ENCODE measurements around the gene TAF5L. TPM values are rescaled to one million over a fixed set of nuclear protein-coding genes. Genes with fewer than 3 reads are reported as not detected.

The TAF5L gene
- total RNA-seq, 3 donors from 2014 or later (not counting 1 experiment from before 2014, with no cell fraction given): 21.6 to 37.9 (median 32.7) TPM

DNA sequence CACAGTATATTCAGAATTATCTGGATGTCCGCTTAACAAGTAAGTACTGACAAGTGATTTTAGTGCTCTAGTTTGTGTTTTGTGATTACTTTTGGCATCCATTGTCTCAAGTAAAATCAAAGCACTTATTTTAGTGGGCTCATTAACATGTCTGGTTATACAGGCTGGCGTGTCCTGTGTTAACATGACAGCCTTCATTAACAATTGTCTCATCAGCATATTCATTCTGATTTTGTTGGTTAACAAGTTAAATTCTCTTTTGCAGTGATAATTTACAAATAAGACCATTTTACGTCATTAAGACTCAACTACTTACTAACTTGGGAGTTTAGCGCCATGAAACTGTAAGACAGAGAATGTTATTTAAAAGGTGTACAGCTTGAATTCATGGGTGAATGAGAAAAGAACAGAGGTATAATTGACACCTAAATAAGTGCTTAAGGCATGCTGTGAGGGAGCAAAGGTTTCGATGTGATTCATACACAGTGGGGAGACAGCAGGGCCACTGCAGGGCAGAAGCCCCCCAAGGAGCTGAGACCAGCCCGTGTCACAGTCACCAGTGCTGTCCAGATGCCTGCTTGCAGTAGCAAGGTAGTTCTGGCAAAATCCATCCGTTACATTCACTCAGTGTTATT lies 22.4 kb downstream of the TAF5L start:
- no peak overlapping the region for H3K27ac Mint-ChIP-seq
- H3K36me3 ChIP-seq (ENCODE audit: control insufficient read depth, insufficient read depth, low read length): peaks cover 44% of the 10 kb centered on the region
- no peak overlapping the region for H3K4me3 ChIP-seq (ENCODE audit: low read length)
- H3K9me3 ChIP-seq (ENCODE audit: control insufficient read depth, insufficient read depth, low read length): no peaks in the 10 kb centered on the region
- H3K4me3 Mint-ChIP-seq: no peak overlapping the region
- no peaks in the 10 kb centered on the region for H3K27me3 ChIP-seq (ENCODE audit: control insufficient read depth, insufficient read depth, low read length)
- DNase-seq (no peak), ATAC-seq (no peak)
- peaks cover 13% of the 10 kb centered on the region for H3K36me3 Mint-ChIP-seq
- intact Hi-C loops (cut with micrococcal nuclease): no loop called here
- WGBS (ENCODE audit: insufficient coverage): 100% methylated on average over 5 of the region's 7 CpGs
- no peaks in the 10 kb centered on the region for H3K27me3 Mint-ChIP-seq (ENCODE audit: low read depth in 2 of 2)
- TF ChIP-seq, protein P1, sequence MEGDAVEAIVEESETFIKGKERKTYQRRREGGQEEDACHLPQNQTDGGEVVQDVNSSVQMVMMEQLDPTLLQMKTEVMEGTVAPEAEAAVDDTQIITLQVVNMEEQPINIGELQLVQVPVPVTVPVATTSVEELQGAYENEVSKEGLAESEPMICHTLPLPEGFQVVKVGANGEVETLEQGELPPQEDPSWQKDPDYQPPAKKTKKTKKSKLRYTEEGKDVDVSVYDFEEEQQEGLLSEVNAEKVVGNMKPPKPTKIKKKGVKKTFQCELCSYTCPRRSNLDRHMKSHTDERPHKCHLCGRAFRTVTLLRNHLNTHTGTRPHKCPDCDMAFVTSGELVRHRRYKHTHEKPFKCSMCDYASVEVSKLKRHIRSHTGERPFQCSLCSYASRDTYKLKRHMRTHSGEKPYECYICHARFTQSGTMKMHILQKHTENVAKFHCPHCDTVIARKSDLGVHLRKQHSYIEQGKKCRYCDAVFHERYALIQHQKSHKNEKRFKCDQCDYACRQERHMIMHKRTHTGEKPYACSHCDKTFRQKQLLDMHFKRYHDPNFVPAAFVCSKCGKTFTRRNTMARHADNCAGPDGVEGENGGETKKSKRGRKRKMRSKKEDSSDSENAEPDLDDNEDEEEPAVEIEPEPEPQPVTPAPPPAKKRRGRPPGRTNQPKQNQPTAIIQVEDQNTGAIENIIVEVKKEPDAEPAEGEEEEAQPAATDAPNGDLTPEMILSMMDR (IDR thresholded peaks at IDR 0.05): no peak
- no peak overlapping the region for H3K27ac ChIP-seq (ENCODE audit: low read length)
- H3K4me1 Mint-ChIP-seq: peaks cover 0 to 19% of the 10 kb centered on the region in 2 donors
- H3K9me3 Mint-ChIP-seq: no peaks in the 10 kb centered on the region
- H3K4me1 ChIP-seq (ENCODE audit: control insufficient read depth, insufficient read depth, low read length): no peaks in the 10 kb centered on the region

DNA sequence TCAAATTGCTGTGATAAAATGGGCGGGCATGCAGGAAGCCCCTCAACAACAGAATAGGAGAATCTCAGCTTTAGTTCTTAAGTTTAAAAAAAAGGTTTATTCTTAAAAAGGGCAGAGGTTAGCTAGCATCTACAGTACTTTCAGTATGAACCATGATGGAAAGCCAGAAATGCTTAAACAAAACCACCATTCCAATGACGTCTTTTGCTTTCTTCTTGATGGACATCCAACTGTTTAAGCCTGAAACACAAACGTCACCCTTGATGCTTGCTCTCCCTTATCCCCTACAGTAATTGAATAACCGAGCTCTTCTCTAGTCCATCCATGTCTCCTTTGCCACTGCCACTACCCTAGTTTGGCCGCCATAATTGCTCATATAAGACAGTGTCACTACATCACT lies 25.7 kb downstream of the TAF5L start:
- H3K9me3 ChIP-seq (ENCODE audit: control insufficient read depth, insufficient read depth, low read length): no peaks in the 10 kb centered on the region
- no peaks in the 10 kb centered on the region for H3K27me3 ChIP-seq (ENCODE audit: control insufficient read depth, insufficient read depth, low read length)
- no peak overlapping the region for H3K4me3 Mint-ChIP-seq
- TF ChIP-seq, protein P1 (IDR thresholded peaks at IDR 0.05): no peak
- intact Hi-C loops (cut with micrococcal nuclease): no loop called here
- no peaks in the 10 kb centered on the region for H3K27me3 Mint-ChIP-seq (ENCODE audit: low read depth in 2 of 2)
- H3K9me3 Mint-ChIP-seq: no peaks in the 10 kb centered on the region
- no peak overlapping the region for H3K27ac ChIP-seq (ENCODE audit: low read length)
- no peak overlapping the region for H3K4me3 ChIP-seq (ENCODE audit: low read length)
- no peak overlapping the region for H3K27ac Mint-ChIP-seq
- no peak for ATAC-seq
- WGBS (ENCODE audit: insufficient coverage): 95% methylated on average over 4 of the region's 5 CpGs
- H3K36me3 Mint-ChIP-seq: peaks cover 6% of the 10 kb centered on the region
- peaks cover 16 to 24% of the 10 kb centered on the region in 2 donors for H3K4me1 Mint-ChIP-seq
- DNase-seq: no peak
- H3K4me1 ChIP-seq (ENCODE audit: control insufficient read depth, insufficient read depth, low read length): no peaks in the 10 kb centered on the region
- H3K36me3 ChIP-seq (ENCODE audit: control insufficient read depth, insufficient read depth, low read length): peaks cover 24% of the 10 kb centered on the region

DNA sequence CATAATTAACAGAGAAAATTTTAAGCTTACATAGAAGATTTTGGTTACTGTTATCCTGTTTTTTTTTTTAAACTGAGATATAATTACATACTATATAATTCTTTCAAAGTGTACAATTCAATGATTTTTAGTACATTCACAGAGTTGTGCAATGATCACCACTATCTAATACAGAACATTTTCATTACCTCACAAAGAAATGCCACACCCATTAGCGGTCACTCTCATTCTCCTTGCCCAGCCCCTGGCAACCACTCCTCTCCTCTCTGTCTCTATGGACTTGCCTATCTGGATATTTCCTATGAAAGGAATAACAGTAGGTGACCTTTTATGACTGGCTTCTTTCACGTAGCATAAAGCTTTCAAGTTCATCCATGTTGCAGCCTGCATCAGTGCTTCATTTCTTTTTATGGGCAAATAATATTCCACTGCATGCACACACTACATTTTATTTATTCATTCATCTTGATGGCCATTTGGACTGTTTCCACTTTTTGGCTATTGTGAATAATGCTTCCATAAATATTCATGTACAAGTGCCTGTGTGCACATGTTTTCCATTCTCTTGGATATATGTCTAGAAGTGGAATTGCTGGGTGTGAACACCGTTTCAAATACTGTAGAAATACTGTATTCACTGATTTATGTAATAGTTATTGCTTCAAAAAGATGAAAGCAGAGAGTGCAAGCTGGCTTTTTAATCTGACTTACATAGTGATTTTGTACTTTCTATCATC lies 26.5 kb downstream of the TAF5L start:
- DNase-seq (no peak), ATAC-seq (no peak)
- intact Hi-C loops (cut with micrococcal nuclease): no loop called here
- Histone ChIP-seq H3K4me1 (ENCODE audit: control insufficient read depth, insufficient read depth, low read length) (no peaks in the 10 kb centered on the region), H3K27me3 (ENCODE audit: control insufficient read depth, insufficient read depth, low read length) (no peaks in the 10 kb centered on the region), H3K9me3 (ENCODE audit: control insufficient read depth, insufficient read depth, low read length) (no peaks in the 10 kb centered on the region), H3K36me3 (ENCODE audit: control insufficient read depth, insufficient read depth, low read length) (peaks cover 27% of the 10 kb centered on the region), H3K4me3 (ENCODE audit: low read length) (no peak overlapping the region), H3K27ac (ENCODE audit: low read length) (no peak overlapping the region)
- TF ChIP-seq, protein P1 (IDR thresholded peaks at IDR 0.05): no peak
- no peak overlapping the region for H3K27ac Mint-ChIP-seq
- no peak overlapping the region for H3K4me3 Mint-ChIP-seq
- no peaks in the 10 kb centered on the region for H3K27me3 Mint-ChIP-seq (ENCODE audit: low read depth in 2 of 2)
- H3K9me3 Mint-ChIP-seq: no peaks in the 10 kb centered on the region
- 100% methylated on average over 3 of the region's 3 CpGs for WGBS (ENCODE audit: insufficient coverage)
- peaks cover 16 to 24% of the 10 kb centered on the region in 2 donors for H3K4me1 Mint-ChIP-seq
- H3K36me3 Mint-ChIP-seq: peaks cover 6% of the 10 kb centered on the region

Measured in natural killer cell (primary cell).